Left lobe of liver (tissue), 2 donors: ENCODE data around the gene ANTXR1. TPM values are rescaled to one million over a fixed set of nuclear protein-coding genes. Genes with fewer than 3 reads are reported as not detected.

Source experiments
- ATAC-seq: fragments of 200-7000 bp; cut with Tn5 transposase; one replicate; pipeline ENCODE4 v1.9.1; 2020; ENCODE audit warnings: mild to moderate bottlenecking, moderate library complexity
- DNase-seq: peaks from one replicate; pipeline ENCODE4 v3.0.0-alpha.2; 2020; ENCODE audit warnings: low spot score
- total RNA-seq: library from RNA; stranded (reverse); gene quantifications from one replicate; pipeline ENCODE4 v1.2.1, GENCODE V29; 2021
- donor health status: DM: no; HTN: no; CAD: no; lungs with moderate emphysema.
- donor health status: DM: no; HTN: yes; CAD: no.

The ANTXR1 gene
- total RNA-seq, 1 donor from 2014 or later: 2.2 TPM

- no peak for DNase-seq
- ATAC-seq: no peak
Observed at GRCh38 chr2:69126341-69126740, 113.4 kb downstream of the ANTXR1 start.

GRCh38 chr2:69131452-69131851 lies 118.5 kb downstream of the ANTXR1 start:
- DNase-seq (no peak), ATAC-seq (no peak)

- DNase-seq: no peak
- no peak for ATAC-seq
Observed at GRCh38 chr2:69131983-69132675, 119.2 kb downstream of the ANTXR1 start.

GRCh38 chr2:69132960-69133590 lies 120.1 kb downstream of the ANTXR1 start:
- DNase-seq (no peak), ATAC-seq (no peak)

- no peak for ATAC-seq
- DNase-seq: no peak
Observed at GRCh38 chr2:69133898-69134297, 120.9 kb downstream of the ANTXR1 start.

- no peak for ATAC-seq
Observed at GRCh38 chr2:69134306-69134945, 121.4 kb downstream of the ANTXR1 start.

GRCh38 chr2:69138247-69138772 lies 125.3 kb downstream of the ANTXR1 start:
- ATAC-seq: no peak

More at GRCh38 chr2:69134306-69134945, 121.4 kb downstream of the ANTXR1 start:
- DNase-seq: no peak

GRCh38 chr2:69138793-69139459 lies 125.9 kb downstream of the ANTXR1 start:
- ATAC-seq: no peak

More at GRCh38 chr2:69138247-69138772, 125.3 kb downstream of the ANTXR1 start:
- DNase-seq: no peak

GRCh38 chr2:69139778-69140670 lies 127.0 kb downstream of the ANTXR1 start:
- ATAC-seq: no peak
- DNase-seq: no peak

More at GRCh38 chr2:69138793-69139459, 125.9 kb downstream of the ANTXR1 start:
- DNase-seq: no peak

GRCh38 chr2:69141061-69141460 lies 128.1 kb downstream of the ANTXR1 start:
- ATAC-seq (no peak), DNase-seq (no peak)

GRCh38 chr2:69143748-69144360 lies 130.9 kb downstream of the ANTXR1 start:
- no peak for ATAC-seq
- no peak for DNase-seq

- ATAC-seq (no peak), DNase-seq (no peak)
Observed at GRCh38 chr2:69145204-69145603, 132.2 kb downstream of the ANTXR1 start.

GRCh38 chr2:69147841-69148533 lies 135.0 kb downstream of the ANTXR1 start:
- no peak for ATAC-seq

GRCh38 chr2:69149631-69150215 lies 136.7 kb downstream of the ANTXR1 start:
- ATAC-seq: no peak
- DNase-seq: no peak

More at GRCh38 chr2:69147841-69148533, 135.0 kb downstream of the ANTXR1 start:
- no peak for DNase-seq

- ATAC-seq (no peak), DNase-seq (no peak)
Observed at GRCh38 chr2:69151931-69152330, 139.0 kb downstream of the ANTXR1 start.

GRCh38 chr2:69152847-69153583 lies 140.0 kb downstream of the ANTXR1 start:
- DNase-seq (no peak), ATAC-seq (no peak)

- no peak for DNase-seq
- ATAC-seq: no peak
Observed at GRCh38 chr2:69154106-69154505, 141.1 kb downstream of the ANTXR1 start.

- no peak for DNase-seq
- ATAC-seq: no peak
Observed at GRCh38 chr2:69156624-69157023, 143.6 kb downstream of the ANTXR1 start.
